Pericardium fibroblast (primary cell): ENCODE measurements around the gene COG8. TPM values are rescaled to one million over a fixed set of nuclear protein-coding genes. Genes with fewer than 3 reads are reported as not detected.

Experiments used
- total RNA-seq: library from RNA; depleted of rRNA; stranded (reverse); fragments of >200 nt; gene quantifications from 2 replicates; pipeline ENCODE4 v1.2.3, GENCODE V29; 2015

Gene COG8
- 38.6 and 51.7 TPM in 2 replicates for total RNA-seq

DNA sequence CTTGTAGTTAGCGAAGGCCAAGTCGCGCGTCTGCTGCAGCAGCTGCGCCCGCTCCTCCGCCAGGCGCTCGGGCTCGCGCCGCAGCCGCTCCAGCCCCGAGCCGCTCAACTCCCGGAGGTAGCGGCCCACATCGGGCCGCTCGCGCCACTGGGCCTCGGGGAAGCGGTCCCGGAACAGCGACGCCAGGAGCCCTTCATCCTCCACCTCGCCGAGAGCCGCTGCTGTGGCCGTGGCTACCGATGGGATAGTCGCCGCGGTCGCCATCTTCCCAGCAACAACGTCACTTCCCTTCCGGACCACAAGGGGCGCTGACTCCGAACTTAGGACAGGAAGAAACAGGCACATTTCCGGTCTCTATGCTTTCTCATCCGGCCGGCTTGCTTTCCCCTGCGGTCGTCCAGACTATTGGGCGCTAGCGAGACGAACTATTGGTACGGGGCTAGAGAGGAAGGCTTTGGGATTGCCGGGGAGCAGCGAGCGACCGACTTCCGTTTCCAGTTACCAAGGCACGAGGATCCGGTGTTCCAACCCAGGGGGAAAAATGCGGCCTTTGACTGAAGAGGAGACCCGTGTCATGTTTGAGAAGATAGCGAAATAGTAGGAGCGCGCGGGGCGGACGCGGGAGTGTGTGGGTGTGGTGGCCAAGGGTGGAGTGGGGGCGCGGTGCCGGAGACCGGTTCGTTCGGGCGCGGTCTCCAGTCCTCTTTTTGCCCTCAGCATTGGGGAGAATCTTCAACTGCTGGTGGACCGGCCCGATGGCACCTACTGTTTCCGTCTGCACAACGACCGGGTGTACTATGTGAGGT lies at the start of gene COG8, which contains the start of gene NIP7:
Gene COG8 (minus strand): TSS at position 276 of the 806 bp plus-strand sequence. CDS start 12 bp downstream, at position 264.
Gene NIP7 (plus strand): TSS at position 484 of the 806 bp plus-strand sequence. CDS start 58 bp downstream, at position 542.

DNA sequence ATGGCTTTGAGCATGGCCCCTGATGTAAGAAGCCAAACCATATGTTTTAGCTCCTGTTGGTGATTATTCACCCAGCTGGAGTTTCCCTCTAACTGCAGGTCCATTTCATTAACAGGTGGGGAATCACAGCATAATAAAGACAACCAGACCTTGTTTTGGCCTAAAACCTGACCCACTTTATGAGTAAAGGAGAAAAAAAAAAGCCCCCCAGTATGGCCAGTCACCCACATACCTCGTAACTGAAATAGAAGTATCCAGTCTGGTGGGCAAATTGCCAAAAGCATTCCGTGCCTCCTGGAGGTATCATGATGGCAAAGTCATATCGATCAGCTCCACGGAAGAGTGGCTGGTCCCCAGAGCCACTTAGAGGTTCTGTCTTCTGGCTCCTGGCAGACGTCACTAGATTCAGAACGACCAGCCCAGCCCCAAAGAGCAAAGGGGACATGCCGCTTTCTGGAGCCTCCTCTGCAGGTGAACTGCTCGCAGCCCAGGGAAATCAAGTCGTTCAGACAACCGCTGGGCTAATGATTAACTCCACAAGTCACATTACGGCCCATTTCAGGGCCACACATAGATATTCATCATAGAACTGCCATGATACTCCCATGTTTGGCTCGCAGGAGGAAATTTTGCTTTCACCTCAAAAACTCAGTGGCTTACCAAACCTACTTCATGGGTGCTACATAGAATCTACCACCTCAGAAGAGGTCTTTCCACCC lies 12.1 kb upstream of the COG8 start, which contains the start of gene TMED6:
Gene TMED6 (minus strand): TSS at position 478 of the 719 bp plus-strand sequence. CDS start 33 bp downstream, at position 445.

GRCh38 chr16:69330286-69331109 lies 8.9 kb downstream of the COG8 start, which contains the start of gene PDF:
PDF (minus strand) TSS chr16:69330588; CDS start chr16:69330570, 18 bp downstream.

GRCh38 chr16:69310653-69311532 lies 28.5 kb downstream of the COG8 start, which contains the start of gene VPS4A:
VPS4A (plus strand) TSS chr16:69311350; CDS start chr16:69311512, 162 bp downstream.

Other genes starting within 250 kb of the COG8 start
- 0.68 and 1.2 TPM in 2 replicates for gene HAS3, start 233.9 kb downstream of the COG8 start, total RNA-seq
- 45.2 and 62.1 TPM in 2 replicates for gene CHTF8, start 207.0 kb downstream of the COG8 start, total RNA-seq
- 15.8 and 17.8 TPM in 2 replicates for gene UTP4, start 206.9 kb downstream of the COG8 start, total RNA-seq
- 26.6 and 54.3 TPM in 2 replicates for gene SNTB2, start 152.4 kb downstream of the COG8 start, total RNA-seq
- 30.6 and 31.2 TPM in 2 replicates for gene VPS4A, start 28.2 kb downstream of the COG8 start, total RNA-seq
- gene PDF, start 9.0 kb downstream of the COG8 start, total RNA-seq = 18.8 and 20.9 TPM in 2 replicates
- gene NIP7, start 208 bp upstream of the COG8 start, total RNA-seq = 13.5 and 14.7 TPM in 2 replicates
- gene TMED6, start 12.2 kb upstream of the COG8 start, total RNA-seq = not detected in 2 replicates
- 5.0 and 11.2 TPM in 2 replicates for gene TERF2, start 46.4 kb upstream of the COG8 start, total RNA-seq
- gene CYB5B, start 85.1 kb upstream of the COG8 start, total RNA-seq = 44.6 and 47.2 TPM in 2 replicates
- gene NFAT5, start 226.4 kb upstream of the COG8 start, total RNA-seq = 9.5 and 11.5 TPM in 2 replicates